HepG2 (cell line): ENCODE measurements around the gene CAPN9. TPM values are rescaled to one million over a fixed set of nuclear protein-coding genes. Genes with fewer than 3 reads are reported as not detected.

Source experiments
- ARID5B ChIP-seq: IDR thresholded peaks from 2 replicates; pipeline ENCODE4 v1.4.0; 2020; ENCODE audit warnings: mild to moderate bottlenecking, missing genetic modification reagents
- GRHL1 ChIP-seq: sonication (generic); formaldehyde crosslinking; conservative IDR thresholded peaks from 2 replicates; pipeline ENCODE4 v1.8.0; 2022; ENCODE audit warnings: missing genetic modification reagents
- HNRNPLL ChIP-seq: fragments of 200-400 bp; formaldehyde crosslinking; IDR thresholded peaks from 2 replicates; pipeline ENCODE4 v1.6.1; 2017; ENCODE audit warnings: mild to moderate bottlenecking, low read depth, low read length; ENCODE audit not compliant: poor library complexity, severe bottlenecking
- JUNB ChIP-seq: sonication (generic); formaldehyde crosslinking; IDR thresholded peaks from 2 replicates; pipeline ENCODE4 v1.8.0; 2022; ENCODE audit warnings: missing genetic modification reagents, mild to moderate bottlenecking, borderline replicate concordance
- KDM5B ChIP-seq: sonication (generic); formaldehyde crosslinking; IDR thresholded peaks from 2 replicates; pipeline ENCODE4 v1.4.0; 2020; ENCODE audit warnings: missing genetic modification reagents, mild to moderate bottlenecking, borderline replicate concordance
- KLF11 ChIP-seq: IDR thresholded peaks from 2 replicates; pipeline ENCODE4 v1.6.1; 2016; ENCODE audit warnings: missing compliant biosample characterization
- NFIC ChIP-seq: IDR thresholded peaks from 2 replicates; pipeline ENCODE4 v1.6.1; 2012; ENCODE audit warnings: mild to moderate bottlenecking, low read length, inconsistent platforms
- SALL1 ChIP-seq: sonication (generic); formaldehyde crosslinking; IDR thresholded peaks from 2 replicates; pipeline ENCODE4 v1.8.0; 2022; ENCODE audit warnings: mild to moderate bottlenecking, missing genetic modification reagents
- SMARCC2 ChIP-seq: fragments of 450-650 bp; IDR thresholded peaks from 2 replicates; pipeline ENCODE4 v1.6.1; 2017; ENCODE audit warnings: antibody characterized with exemption, mild to moderate bottlenecking
- ZBTB49 ChIP-seq: sonication (generic); formaldehyde crosslinking; IDR thresholded peaks from 2 replicates; pipeline ENCODE4 v1.4.0; 2020; ENCODE audit warnings: missing genetic modification reagents, borderline replicate concordance
- ZHX2 ChIP-seq, 2 experiments: sonication (generic) in 1 of 2; formaldehyde crosslinking in 1 of 2; IDR thresholded peaks; 2 replicates each; pipeline versions ENCODE4 v1.6.1 to v1.9.0; 2014 to 2022; ENCODE audit warnings: antibody characterized with exemption in 1 of 2, borderline replicate concordance in 1 of 2, inconsistent platforms in 1 of 2, low read depth in 1 of 2, missing genetic modification reagents in 1 of 2
- ZNF644 ChIP-seq: IDR thresholded peaks from 2 replicates; pipeline ENCODE4 v1.6.1; 2016; ENCODE audit warnings: low read depth
- ZNF790 ChIP-seq: sonication (generic); formaldehyde crosslinking; IDR thresholded peaks from 2 replicates; pipeline ENCODE4 v1.8.0; 2022; ENCODE audit warnings: missing genetic modification reagents, mild to moderate bottlenecking, borderline replicate concordance
- polyA plus RNA-seq, 8 experiments: library from polyadenylated mRNA; depleted of rRNA in 3 of 8; stranded (reverse) in 7 of 8; unstranded in 1 of 8; fragments of >200 nt; fragmentation: Illumina TruSeq in 4 of 8; extraction: Trizol in 4 of 8; gene quantifications; 2 replicates each; pipeline versions ENCODE4 v1.2.1 to v1.2.3, GENCODE V29; 2011 to 2016; ENCODE audit warnings: low read depth in 4 of 8, missing spikeins in 1 of 8, mixed read lengths in 1 of 8; ENCODE audit not compliant: insufficient read depth in 1 of 8
- total RNA-seq, 5 experiments: library from RNA; depleted of rRNA; stranded (reverse); fragments of >200 nt; fragmentation: Illumina TruSeq; extraction: Trizol; gene quantifications; 2 replicates each; pipeline ENCODE4 v1.2.3, GENCODE V29; 2016; ENCODE audit warnings: low read depth in 1 of 5

The CAPN9 gene
- total and polyA plus RNA-seq, 2 of the 13 experiments (the other 11 are each of a cell fraction or from before 2014, with no cell fraction given), result 0.04 to 0.31 TPM

GRCh38 chr1:230701895-230702768 lies 45.1 kb upstream of the CAPN9 start (continued):
- no peak for TF ChIP-seq ZHX2 (IDR thresholded peaks at IDR 0.05; ENCODE audit: low read depth)
- TF ChIP-seq ZHX2 (CRISPR knock-in tag; IDR thresholded peaks at IDR 0.05; ENCODE audit: borderline replicate concordance), result 0 out of 2 replicates have a peak, but pooled peaks have one; percentile 47
- peak; percentile 58 for TF ChIP-seq ARID5B (CRISPR knock-in tag)
- no peak for TF ChIP-seq KDM5B
- no peak for TF ChIP-seq HNRNPLL
- no peak; the same call in 1 of the 2 replicates for TF ChIP-seq JUNB (CRISPR knock-in tag)
- no peak for TF ChIP-seq NFIC
- no peak for TF ChIP-seq GRHL1 (CRISPR knock-in tag)
- TF ChIP-seq SALL1 (CRISPR knock-in tag), result peak; percentile 72
- no peak for TF ChIP-seq SMARCC2
- TF ChIP-seq ZNF644 (CRISPR knock-in tag), result no peak
- TF ChIP-seq ZNF790 (CRISPR knock-in tag), result no peak
- no peak for TF ChIP-seq ZBTB49 (CRISPR knock-in tag)
- TF ChIP-seq KLF11 (CRISPR knock-in tag), result no peak
